GM18909 (cell line): Measurements from ENCODE around the gene MMP20.

Experiments used
- ATAC-seq: cut with Tn5 transposase; IDR thresholded peaks from one replicate; pipeline ENCODE4 v1.9.1; 2021; ENCODE audit warnings: mild to moderate bottlenecking; ENCODE audit not compliant: unreplicated experiment, poor library complexity

MMP20 gene

DNA sequence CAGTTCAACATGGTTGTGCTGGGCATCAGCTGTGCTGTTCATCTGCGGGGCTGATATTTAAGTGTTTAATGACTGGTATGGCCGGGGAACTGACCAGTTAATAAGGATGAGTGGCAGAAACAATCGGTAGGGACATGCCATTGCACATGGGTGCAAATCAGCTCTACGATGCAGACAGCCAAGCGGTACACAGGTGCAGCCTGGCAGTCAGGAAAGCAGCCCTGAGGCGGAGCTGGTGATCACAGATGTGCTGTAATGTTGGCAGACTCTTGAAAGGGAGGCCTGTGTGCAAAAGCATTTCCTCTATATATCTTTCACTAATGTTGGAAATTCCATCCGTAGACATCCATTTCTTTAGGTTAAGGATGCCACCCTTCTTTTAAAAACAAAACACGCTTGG is 1.1 kb downstream of the MMP20 start:
- ATAC-seq, result no peak

- ATAC-seq, result no peak
These were observed 2.0 kb downstream of the MMP20 start for GRCh38 chr11:102623128-102623527.

DNA sequence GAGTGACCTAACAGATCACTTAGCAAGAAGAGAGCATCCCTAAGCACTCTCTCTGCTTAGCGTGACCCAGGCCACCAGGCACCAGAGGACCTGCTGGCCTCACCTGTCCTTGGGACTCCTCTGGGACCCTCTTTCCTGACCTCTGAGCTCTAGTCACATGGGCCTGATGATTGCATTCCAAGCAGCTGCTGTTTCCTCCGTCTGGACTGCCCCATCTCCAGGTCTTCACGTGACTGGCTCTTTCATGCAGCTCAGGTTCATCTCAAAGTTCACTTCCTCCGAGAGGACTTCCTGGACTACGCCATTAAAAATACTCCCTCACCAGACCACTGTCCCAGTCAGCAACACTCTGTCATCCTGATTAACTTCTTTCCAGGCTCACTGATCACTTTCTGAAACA is 2.9 kb downstream of the MMP20 start:
- ATAC-seq, result no peak

- peak; percentile 69 for ATAC-seq
These were observed 4.1 kb downstream of the MMP20 start for GRCh38 chr11:102620818-102621561.

DNA sequence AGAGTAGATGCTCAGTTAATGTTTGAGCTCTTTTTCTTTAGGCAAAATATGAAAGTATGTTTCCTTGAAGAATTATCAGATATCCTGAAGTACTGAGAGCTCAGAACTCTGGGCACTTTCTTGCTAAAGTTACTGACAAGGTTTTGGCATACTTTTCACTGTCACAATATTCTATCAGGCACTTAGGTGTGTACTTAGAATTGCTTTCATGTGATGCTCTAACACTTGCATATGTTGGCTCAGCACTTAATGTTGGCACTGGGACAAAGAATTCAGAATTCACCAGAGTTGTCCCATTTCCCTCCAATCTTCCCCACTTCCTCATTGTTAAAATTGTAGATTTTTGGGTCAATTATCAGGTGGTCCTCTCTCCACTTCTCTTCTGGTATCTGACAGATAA is 5.0 kb downstream of the MMP20 start:
- ATAC-seq, result no peak

GRCh38 chr11:102617466-102618008 is 7.6 kb downstream of the MMP20 start:
- ATAC-seq, result no peak

GRCh38 chr11:102615894-102616432 is 9.2 kb downstream of the MMP20 start:
- no peak for ATAC-seq

GRCh38 chr11:102615077-102615893 is 9.8 kb downstream of the MMP20 start:
- ATAC-seq, result no peak

DNA sequence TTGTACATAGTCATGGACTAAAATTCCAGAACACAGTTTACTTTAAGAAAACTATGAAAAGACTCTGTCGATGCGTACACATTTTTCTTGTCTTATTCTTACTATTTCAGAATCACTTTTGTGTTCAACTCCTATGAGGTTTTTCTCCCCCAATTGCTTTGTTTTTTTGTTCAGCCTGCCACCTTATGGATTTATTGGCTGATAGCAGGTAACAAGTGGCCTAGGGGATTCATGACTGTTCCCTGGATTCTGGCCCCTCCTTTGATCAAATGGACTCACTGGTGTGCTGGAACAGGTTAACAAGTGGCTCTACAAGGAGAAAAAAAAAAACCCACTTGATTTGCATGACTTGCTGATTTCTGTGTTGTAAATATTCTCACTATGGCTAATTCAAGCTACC is 10.6 kb downstream of the MMP20 start:
- no peak for ATAC-seq

GRCh38 chr11:102614031-102614430 is 11.1 kb downstream of the MMP20 start:
- no peak for ATAC-seq

- ATAC-seq, result no peak
These were observed 11.7 kb downstream of the MMP20 start for GRCh38 chr11:102613450-102613849.

GRCh38 chr11:102611291-102611690 is 13.8 kb downstream of the MMP20 start:
- peak; percentile 49 for ATAC-seq

- ATAC-seq, result peak; percentile 36
These were observed 14.9 kb downstream of the MMP20 start for GRCh38 chr11:102610200-102610599.

DNA sequence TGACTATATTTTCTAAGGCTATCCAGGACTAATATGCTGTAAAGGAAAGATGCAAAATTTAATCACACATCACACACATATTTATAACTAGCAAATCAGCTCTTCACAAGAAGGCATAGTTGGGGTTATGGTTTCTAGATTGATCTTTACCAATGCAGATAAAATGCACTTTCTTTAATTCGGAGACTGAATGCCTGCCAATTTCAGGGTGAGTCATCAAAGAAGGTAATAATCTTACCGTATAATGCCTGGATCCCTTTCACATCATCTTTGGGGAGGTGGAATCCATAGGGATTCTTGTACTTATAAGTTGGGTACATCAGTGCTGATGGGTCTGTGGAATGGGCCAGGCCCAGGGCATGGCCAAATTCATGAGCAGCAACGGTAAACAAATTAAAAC is 16.4 kb downstream of the MMP20 start:
- no peak for ATAC-seq

GRCh38 chr11:102604875-102605274 is 20.3 kb downstream of the MMP20 start:
- ATAC-seq, result no peak

DNA sequence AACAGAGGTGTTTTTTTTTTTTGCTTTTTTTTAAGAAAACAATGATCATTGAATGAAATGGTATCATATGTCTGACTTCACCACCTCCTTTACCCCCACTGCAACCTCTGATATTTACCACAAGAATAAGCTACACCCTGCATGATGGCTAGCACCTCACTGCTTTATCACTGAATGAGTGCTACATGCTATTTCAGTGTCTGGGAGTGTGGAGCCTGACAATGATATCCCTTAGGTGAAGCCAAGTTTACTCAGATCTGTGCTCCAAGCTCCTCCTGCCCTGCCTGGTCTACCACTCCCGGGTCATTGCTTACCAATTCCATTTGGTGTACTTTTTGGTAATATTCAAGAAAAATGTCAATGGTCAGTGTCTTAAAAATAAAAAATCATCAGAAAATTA is 21.1 kb downstream of the MMP20 start:
- no peak for ATAC-seq

DNA sequence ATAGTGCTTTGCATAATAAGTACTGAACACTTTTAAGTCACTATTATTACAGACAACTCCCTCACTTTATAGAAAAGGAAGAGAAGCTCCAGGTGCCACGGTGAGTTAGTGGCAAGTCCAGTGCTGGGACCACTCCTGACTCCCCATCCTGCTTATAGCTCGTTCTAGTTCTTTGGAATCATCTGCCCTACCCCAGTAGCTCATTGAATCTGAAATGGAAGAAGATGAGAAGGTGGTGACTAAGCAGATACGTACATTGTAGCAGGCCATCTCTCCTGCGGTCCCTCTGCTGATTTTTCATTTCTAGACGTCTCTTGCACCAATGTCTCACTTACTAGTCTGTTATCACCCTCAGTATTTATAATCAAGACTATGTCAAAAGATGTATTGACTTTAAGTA is 21.6 kb downstream of the MMP20 start:
- no peak for ATAC-seq

- no peak for ATAC-seq
These were observed 22.0 kb downstream of the MMP20 start for GRCh38 chr11:102603091-102603490.

GRCh38 chr11:102600666-102601065 is 24.5 kb downstream of the MMP20 start:
- no peak for ATAC-seq

- peak; percentile 98 for ATAC-seq
These were observed 25.4 kb downstream of the MMP20 start for GRCh38 chr11:102599642-102600261.

- ATAC-seq, result no peak
These were observed 26.9 kb downstream of the MMP20 start for GRCh38 chr11:102598272-102598671.
